AML-193 (cell line): ENCODE results near the gene PRRT1.
A peak's percentile ranks its signal among the peaks of the same experiment; 100 is the strongest.
"Not testable (repeated sequence)": the region's sequence is repeated elsewhere in the genome, so short reads cannot be mapped to it uniquely, and the experiment has no call there.

Source experiments
- DNase-seq, 2 experiments: peaks; one replicate each; lab custom pipeline; 2025; lab: John Stamatoyannopoulos, UW

PRRT1 gene

DNA sequence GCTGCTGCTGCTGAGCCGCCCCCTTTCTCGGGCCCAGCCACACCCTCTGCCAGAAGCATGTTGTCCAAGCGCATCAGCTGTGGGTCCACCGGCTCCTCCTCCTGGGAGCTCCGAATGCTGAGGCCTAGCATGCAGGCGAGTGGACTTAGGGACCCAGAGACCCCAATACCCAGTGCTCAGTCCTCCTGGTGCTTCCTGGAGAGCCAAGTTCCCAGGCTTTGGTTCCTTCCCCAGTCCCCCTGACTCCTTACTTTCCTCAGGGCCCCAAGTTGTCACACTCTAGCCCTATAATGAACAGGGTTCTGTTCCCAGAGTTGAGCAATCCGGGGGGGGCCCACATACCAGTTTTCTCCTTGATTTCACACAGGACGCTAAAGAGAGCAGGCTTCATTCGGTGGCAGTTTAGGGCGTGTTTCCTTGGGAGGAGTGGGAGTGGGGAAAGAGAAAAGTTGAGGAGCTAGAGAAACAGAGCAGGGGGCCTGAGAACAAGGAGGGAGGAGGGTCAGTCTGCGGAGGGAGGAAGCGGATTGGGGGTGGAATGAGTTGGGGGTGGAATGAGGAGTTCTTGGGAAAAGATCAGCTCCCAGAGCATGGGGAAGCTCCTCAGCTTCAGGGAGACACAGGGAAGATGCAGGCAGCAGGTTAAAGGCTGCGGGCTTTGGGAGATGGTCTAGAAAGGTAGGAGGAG, 36.8 kb upstream of the PRRT1 start:
- DNase-seq: no peak

DNA sequence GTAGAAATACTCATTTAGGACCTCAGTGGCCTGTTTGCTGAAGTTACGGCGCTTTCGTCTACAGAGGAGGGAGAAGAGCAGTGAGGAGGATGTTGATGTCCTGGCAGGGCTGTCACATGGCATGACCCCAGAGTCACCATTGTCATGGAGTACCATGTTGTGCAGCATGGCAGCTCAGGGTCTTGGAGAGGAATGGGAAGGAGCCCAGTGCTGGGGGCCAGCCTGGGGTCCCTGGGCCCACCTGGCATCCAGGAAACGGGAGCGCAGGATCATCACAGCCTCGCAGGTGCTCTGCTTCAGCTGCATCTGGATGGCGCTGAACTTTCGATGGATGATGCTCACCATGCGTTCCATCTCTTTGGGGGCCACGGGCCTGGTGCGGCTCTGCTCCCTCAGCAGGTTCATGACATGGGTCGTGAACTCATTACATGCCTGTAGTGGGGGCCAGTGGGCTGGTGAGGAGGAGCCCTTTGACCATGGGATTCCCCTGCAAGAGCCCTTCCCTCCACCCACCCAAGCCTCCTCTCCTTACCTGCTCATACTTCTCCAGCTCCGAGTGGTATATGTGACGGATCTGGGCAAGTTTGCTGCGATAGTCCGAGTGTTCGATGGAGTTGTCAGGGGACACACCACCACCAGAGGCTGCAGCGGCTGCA, 36.1 kb upstream of the PRRT1 start:
- DNase-seq: not testable (repeated sequence)

DNA sequence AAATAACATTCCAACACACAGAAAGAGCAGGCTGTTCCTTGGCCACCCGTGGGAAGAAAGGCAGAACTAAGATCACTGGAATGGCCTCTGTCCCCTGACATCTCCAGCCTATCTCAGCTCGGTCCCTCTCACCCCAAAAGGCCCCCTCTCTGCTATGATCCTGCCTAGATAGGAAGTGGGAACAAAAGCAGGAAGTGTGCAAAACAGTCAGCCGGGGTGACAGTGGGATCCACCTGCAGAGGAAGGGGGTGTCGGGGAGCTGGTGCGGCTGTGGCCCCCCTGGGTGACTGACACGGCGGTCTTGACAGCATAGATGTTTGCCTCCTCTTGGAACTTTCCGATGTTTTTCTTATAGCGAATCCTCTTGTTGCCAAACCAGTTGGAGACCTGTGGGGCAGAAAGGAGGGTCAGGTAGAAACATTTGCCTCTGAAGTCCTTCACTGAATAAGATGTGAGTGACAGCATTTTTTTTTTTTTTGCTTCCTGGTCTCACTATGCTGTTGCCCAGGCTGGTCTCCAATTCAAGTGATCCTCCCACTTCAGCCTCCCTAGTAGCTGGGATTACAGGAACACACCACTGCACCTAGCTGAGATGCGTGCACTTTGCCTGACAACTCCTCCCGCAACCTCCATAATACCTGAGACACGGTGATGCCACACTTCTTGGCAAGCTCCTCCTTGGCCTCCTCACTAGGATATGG, 35.4 kb upstream of the PRRT1 start:
- no peak for DNase-seq

DNA sequence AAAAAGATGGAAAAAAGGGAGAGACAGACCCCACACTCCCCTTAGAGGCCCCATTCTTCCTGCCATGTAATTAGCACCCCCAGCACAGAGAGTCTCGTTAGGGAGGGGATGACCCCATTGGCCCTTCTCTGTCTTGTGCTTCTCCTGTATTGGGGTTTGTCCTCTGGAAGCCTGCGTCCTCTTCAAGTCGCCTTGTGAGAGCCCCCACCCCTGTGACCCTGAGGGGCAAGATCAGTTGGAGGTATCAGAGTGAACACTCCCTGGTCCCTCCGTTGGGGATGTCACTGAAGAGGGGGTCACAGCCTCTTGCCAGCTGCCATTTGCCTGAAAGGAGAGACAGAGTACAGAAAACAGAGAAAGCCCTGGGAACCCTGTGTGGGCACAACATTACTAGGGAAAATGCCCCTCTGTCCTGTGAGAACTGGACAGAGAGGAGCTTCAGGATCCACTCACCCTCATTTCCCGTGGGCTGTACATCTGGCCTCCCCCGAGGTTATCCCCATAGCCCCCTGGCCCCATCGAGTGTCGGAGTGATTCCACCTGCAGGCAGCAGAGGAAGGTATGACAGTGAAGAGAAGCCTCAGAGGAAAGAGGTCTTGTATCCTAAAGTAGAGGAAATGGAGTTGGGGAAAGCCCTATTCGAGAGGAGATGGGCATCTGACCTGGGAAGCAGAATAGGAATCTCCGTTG, 34.6 kb upstream of the PRRT1 start:
- DNase-seq: not testable (repeated sequence)

DNA sequence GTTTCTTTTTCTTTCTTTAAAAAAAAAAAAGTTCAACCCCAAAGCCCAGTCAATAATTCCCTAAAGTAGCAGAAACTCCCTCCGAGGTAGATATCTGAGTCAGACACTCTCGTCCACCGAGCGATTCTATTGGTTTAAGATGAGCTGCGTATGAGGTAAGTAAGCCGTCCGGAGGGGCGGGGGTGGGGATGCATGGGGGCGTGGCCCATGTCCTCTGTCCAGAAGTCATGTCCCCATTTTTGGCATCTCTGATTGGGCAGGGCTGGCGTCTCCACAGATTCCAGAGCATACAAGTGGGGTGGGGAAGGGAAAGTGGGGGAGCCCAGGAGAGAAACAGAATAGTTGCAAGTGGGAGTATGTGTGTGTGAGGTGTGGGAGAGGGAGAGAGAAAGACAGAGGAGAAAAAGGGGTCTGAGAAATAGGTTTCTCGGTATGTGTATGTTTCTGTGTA, 34.0 kb upstream of the PRRT1 start:
- DNase-seq: not testable (repeated sequence)

DNA sequence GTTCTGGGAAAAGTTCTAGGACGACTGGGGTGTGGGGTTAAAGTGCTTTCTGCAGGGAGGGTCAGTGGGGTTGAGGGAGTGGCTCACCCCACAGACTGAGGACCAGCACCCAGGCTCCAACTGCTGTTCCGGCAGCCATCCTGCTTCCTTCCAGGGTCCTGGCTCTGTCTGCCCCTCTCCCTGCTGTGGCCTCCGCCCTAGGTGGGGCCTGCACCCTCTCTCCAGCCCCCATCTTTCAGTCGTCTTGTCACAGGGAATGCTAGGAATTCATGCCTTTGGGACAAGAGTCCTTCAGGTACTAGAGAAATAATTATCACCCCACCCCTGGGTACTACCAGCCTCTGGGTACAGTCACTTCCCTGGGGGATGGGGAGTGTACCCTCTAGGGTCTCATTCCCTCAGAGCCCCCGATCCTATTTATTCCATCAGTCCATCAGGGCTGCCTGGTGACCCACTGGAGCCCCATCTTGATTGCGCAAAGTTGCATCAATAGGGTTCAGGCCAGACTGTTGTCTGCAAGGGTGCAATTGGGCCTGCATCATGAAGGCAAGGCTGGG, 32.4 kb upstream of the PRRT1 start, which contains the start of gene AGER:
AGER (minus strand) TSS at position 170 of the 557 bp plus-strand sequence; CDS start at position 139, 31 bp downstream.
- no peak for DNase-seq

DNA sequence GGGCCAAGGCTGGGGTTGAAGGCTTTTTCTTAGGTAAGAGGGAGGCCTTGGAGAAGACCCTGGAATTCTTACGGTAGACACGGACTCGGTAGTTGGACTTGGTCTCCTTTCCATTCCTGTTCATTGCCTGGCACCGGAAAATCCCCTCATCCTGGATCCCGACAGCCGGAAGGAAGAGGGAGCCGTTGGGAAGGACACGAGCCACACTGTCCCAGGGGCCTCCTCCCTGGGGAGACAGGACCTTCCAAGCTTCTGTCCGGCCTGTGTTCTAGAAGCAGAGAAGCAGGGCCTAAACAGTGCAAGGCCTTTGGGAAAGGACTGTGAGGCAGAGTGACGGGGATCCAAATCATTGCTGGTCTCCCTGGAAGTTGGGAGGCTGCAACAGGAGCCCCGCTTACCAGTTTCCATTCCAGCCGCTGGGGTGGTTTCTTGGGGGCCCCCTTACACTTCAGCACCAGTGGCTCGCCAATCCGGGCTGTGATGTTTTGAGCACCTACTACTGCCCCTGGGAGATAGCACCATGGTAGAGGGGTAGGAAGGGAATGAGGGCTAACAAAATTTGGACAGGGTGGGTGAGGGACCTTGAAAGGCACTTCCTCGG, 31.8 kb upstream of the PRRT1 start:
- DNase-seq: no peak

DNA sequence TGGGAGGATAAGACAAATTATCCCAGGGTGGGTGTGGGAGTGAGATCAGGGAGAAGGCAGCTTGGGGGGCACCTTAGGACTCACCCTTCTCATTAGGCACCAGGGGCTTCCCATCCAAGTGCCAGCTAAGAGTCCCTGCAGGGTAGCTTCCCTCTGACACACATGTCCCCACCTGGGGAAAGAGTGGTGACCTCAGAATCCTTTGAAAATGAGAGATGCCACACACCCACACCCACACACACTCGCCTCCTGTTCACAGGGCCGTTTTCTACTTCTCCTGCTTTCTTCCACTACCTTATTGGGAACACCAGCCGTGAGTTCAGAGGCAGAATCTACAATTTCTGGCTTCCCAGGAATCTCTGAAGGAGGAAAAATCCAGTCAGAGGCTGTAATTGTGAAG, 31.3 kb upstream of the PRRT1 start:
- no peak for DNase-seq

DNA sequence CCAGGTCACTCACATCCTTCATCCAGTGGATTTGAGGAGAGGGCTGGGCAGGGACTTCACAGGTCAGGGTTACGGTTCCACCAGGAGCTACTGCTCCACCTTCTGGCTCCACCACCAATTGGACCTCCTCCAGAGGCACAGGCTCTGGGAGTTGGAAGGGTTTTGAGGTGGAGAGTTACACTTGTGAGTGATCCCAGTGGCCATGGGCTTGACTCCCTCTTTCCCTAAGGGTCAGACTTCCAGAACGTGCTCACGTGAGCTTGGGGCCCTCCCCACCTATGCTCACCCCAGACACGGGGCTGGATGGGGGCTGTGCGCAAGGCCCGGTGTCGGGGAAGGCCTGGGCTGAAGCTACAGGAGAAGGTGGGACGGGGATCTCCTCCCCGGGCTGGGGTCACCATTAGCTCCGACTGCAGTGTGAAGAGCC, 30.8 kb upstream of the PRRT1 start:
- DNase-seq: no peak

DNA sequence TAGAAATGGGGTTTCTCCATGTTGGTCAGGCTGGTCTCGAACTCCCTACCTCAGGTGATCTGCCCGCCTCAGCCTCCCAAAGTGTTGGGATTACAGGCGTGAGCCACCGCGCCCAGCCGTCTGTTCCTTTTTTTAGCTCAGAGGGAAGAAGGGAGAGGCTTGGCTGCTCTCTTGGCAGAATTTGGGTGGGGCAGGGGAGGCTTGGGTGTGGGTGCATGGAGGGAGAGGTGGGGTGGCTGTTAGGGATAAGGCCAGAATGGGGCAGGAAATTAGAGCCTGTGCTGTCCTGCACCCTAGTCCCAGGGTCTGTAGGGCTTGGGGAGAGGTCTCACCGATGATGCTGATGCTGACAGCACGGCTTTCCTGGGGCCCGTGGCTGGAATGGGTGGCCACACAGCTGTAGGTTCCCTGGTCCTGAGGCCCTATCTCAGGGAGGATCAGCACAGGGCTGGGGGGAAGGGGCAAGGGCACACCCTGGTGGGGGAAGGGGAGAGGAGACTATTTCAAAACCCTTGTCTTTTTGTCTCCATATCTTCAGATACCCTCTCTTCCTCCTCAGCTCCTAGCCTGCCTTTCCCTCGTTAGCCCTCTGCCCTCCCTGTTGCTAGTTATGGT, 30.3 kb upstream of the PRRT1 start:
- no peak for DNase-seq

DNA sequence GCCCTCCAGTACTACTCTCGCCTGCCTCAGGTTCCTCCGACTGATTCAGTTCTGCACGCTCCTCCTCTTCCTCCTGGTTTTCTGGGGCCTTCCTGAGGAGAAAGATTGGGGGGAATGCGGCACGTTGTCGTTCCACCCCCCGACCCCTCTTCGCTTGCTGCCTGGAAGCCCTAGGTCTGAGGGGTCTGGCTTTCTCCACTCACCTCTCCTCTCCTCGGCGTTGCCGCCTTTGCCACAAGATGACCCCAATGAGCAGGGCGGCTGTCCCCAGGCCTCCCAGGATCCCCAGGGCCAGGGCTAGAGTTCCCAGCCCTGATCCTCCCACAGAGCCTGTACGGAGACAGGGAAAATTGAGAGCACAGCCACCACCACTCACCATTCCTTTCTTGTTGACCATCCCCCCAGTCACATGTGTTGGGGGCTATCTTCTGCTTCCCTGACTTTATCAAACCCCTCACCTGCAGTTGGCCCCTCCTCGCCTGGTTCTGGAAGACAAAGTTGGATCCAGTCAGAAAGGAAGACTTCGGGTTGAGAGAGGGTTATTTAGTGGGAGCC, 29.5 kb upstream of the PRRT1 start:
- DNase-seq: no peak

DNA sequence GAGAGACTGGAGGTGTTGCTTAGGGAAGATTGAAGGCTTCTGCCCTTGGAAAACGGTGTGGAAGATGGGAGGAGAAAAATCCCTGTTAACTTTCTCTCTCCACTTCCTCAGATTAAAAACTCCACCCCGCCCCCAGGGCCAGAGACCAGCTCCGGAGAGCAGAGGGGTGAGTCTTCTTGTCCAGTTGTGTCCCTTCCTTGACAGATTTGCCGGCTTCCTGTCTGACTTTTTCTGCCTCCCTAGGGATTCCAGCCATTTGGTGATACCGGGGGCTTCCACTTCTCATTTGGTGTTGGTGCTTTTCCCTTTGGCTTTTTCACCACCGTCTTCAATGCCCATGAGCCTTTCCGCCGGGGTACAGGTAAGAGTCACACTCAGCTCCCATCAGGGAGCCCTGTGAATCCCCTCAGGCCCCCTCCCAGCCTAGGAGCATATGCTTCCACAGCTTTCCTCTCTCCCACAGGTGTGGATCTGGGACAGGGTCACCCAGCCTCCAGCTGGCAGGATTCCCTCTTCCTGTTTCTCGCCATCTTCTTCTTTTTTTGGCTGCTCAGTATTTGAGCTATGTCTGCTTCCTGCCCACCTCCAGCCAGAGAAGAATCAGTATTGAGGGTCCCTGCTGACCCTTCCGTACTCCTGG, 28.1 kb upstream of the PRRT1 start:
- DNase-seq: no peak

DNA sequence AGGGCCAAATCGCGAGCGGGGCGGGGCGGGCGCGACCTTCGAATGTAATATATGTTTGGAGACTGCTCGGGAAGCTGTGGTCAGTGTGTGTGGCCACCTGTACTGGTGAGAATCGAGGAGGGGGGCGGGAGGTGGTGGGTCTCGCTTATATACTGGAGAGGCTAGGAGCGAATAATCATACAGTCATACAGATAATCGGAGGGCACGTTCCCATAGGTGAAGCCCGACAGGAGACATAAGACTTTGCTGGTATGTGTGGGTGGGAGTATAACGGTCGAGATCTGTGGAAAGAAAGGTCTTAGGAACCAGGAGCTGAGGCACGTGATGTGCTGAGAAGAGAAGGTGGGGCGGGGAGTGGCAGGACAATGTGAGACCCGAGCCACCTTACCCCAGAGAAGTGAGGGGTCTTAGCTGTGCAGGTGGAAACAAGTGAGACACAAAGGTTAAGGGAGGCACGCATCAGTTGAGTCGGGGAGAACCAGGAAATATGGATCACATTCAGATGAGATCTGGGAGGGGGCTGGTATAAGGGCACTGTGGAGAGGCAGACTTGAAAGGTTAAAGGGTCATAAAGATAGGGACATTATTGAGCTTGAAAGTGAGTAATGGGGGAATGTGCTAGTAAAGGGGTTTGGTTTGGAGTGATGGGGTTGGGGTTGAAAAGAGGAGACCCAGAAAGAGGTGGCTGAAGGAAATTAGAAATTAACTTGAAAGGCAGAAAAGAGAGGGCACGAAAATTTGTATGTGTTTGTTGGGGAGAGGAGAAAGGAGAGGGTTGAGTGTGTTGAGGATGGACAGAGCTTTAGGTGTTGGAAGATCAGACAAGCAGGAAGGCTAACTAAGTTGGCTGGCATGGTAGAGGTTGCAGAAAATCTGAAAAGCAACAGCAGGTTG, 27.1 kb upstream of the PRRT1 start:
- DNase-seq: no peak

DNA sequence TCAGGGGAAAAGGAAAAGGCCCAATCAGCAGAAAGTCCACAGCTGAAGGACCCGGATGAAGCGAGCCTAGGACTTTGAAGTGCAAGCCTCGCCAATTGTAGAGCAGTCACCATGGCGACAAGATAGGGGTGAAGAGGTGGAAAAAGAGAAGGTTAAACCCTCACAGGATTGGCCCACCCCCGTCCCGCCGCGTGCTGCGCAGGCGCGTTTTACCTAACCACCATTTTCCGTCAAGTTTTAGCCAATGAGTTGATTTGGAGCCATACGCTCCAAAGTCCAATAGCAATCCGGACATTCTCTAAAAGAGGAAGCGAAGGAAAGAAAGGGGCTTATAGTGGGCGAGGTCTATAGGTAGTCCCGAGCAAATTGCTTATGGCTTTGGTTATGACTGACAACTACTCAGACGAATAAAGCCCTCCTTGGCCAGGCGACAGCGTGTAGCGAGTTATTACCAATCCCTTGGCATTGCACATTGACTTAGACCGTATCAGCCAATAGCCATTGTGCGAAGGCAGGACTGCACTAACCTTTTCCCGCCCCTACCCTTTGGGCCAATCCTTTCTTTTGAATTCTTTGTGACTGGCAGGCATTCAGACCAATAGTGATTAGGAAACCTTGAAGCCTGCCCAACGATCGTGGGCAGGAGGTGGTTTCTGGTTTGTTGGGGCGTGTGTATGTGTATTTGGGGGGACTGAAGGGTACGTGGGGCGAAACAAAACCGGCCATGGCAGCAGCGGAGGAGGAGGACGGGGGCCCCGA, 26.2 kb upstream of the PRRT1 start, which contains the start of gene RNF5:
RNF5 (plus strand) TSS at position 618 of the 759 bp plus-strand sequence; CDS start at position 725, 107 bp downstream.
- peak; percentile 100 for DNase-seq

DNA sequence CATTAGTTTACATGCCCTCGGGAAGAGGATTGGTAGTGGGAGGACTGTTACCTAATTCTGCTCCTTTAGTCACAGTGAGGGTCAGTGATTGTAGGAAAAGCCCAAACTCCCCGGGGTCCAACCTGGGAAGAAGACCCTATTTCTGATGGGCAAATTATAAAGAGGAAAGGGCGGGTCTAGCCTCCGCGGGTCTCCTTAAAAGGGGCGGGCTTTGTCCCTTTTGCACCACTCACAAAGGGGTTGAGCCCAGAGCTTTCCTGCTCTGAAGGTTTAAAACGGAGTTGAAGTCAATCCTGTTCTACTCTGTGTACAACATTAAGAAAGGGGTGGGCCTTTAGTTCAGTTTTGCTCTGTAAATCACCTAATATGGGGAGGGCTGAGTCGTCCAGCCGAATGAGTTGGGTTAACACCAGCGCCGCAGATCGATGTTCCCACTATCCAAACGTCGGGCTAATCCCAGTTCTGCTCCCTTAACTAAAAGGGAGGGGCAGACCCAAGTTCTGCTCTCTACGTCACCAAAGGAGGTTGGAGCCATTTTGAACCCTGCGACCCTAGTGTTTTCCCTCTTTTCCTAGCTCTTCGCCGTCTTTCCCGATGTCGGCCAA, 25.5 kb upstream of the PRRT1 start:
- peak; percentile 55 to 59 for DNase-seq

DNA sequence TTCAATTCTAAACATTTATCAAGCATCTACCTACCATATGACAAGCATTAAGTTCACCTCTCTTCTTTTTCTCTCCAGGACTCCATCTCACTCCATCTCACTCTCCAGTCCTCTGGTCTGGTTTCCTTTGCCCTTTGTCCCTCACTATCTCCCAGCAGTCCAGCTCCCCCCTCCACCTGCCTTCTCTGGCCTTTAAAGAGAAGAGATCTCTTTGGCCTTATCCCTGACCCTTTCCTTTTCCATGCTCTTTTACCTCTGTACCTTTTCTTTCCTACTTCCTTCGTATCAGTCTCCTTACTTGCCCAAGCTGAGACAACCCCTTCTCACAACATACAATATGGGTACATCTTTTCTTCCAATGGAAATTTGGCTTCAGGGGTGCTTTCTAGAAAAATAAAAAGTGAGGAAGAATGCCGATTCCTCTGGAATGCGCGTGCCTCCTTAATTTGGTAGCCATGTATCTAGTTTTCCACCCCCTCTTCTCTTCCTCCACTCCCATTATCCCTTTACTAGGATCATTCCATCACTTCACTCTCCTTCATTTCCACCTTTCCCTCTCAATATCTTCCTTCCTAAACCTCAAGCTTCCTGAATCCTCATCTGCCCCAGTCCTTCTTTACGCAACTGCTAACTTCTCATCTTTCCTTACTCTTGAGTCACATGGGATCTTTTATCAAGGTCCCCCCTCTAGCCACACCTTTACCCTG, 24.9 kb upstream of the PRRT1 start:
- DNase-seq: no peak
